Prostate gland (tissue), 2 donors: ENCODE data around the gene B3GNT2.

ENCODE experiments used
- CTCF ChIP-seq, 4 experiments: fragments of 200-600 bp in 2 of 4; fragments of 450-650 bp in 2 of 4; sonication (generic) in 2 of 4; IDR thresholded peaks; 1 replicate in 3 of 4; 2 replicates in 1 of 4; pipeline ENCODE4 v1.5.1; 2016 to 2019; ENCODE audit warnings: antibody characterized with exemption in 4 of 4, mild to moderate bottlenecking in 2 of 4, moderate library complexity in 2 of 4
- POLR2A ChIP-seq: fragments of 450-650 bp; IDR thresholded peaks from one replicate; pipeline ENCODE4 v1.6.1; 2016; ENCODE audit warnings: antibody characterized with exemption, mild to moderate bottlenecking
- POLR2AphosphoS5 ChIP-seq: sonication (generic); formaldehyde crosslinking; IDR thresholded peaks from one replicate; pipeline ENCODE4 v1.6.1; 2017; ENCODE audit warnings: antibody characterized with exemption

DNA sequence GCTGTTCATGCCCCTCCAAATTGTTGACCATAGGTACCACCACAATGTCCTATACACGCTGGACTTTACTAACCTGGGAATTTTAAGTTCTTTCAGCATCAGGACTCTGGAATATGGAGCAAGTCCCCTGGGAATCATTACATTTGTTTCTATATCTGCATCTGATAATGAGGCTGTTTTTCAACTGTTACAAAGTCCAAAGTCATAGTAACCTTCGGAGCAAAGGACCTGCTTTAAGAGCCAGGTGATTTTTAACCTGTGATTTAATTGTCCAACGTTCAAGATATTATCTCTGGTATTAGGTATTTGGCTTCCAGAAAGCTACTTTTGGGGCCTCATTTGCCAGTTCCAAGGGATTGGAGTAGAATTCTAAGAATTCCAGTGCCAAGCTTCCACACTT is 7.5 kb upstream of the B3GNT2 start:
- TF ChIP-seq CTCF (IDR thresholded peaks at IDR 0.05), result no peak
- TF ChIP-seq POLR2A, result no peak
- TF ChIP-seq POLR2AphosphoS5, result no peak
